ENCODE measurements around the gene CDK2AP2. TPM values are rescaled to one million over a fixed set of nuclear protein-coding genes. Genes with fewer than 3 reads are reported as not detected.
A peak's percentile ranks its signal among the peaks of the same experiment; 100 is the strongest.

The CDK2AP2 gene
- total and polyA plus RNA-seq, 9 of the 15 experiments (the other 6 are each of a cell fraction or from before 2014, with no cell fraction given) = 4.4 to 47.4 (median 21.7) TPM

DNA sequence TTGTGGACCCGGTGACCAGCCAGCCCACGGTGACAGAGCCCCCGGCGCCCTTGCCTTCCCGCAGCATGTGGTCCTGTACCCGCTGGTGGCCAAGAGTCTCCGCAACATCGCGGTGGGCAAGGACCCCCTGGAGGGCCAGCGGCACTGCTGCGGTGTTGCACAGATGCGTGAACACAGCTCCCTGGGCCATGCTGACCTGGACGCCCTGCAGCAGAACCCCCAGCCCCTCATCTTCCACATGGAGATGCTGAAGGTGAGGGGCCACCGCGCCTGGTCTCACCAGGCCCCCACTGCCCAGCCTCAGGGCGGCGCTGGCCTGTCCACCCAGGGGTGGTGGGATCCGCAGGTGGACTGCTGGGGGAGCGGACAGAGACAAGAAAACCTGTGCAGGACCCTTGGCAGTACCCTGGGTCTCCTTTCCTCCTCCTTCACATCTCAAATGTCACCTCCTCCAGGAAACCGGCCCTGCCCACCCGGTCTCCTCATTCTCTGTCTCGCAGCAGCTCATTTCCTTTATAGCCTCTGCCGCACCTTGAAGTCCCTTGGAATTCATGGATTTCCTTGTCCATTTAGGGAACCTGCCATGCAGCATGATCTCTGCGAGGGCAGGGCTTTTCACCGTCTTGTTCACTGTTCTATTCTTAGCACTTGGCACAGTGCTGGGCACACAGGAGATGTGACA lies 18.6 kb downstream of the CDK2AP2 start:
- ATAC-seq = no peak
- TF ChIP-seq GTF2A2 (tag; IDR thresholded peaks at IDR 0.05) (no peak), RBFOX2 (IDR thresholded peaks at IDR 0.05; ENCODE audit: low read depth, low read length) (peak; percentile 45; the same call in 1 of the 2 replicates), ERF (CRISPR knock-in tag; IDR thresholded peaks at IDR 0.05) (no peak), ZC3H11A (IDR thresholded peaks at IDR 0.05; ENCODE audit: low read depth, low read length) (no peak), ZNF77 (CRISPR knock-in tag; IDR thresholded peaks at IDR 0.05) (no peak), MBD2 (IDR thresholded peaks at IDR 0.05; ENCODE audit: borderline replicate concordance, low read depth) (no peak), MEF2A (IDR thresholded peaks at IDR 0.05; ENCODE audit: control insufficient read depth, low read depth, low read length) (no peak)
- CTCF ChIA-PET (ENCODE audit: low intra/inter-chr PET ratio) = no interaction called here

More for the DNA sequence above, 18.6 kb downstream of the CDK2AP2 start:
- no peak overlapping the region for H2AFZ ChIP-seq (ENCODE audit: low read depth, low read length)
- WGBS (ENCODE audit: insufficient coverage, low coverage, missing lambda C conversion rate) = 91% methylated on average over 24 of the region's 25 CpGs
- intact Hi-C loops (cut with micrococcal nuclease) = no loop called here
- peak overlapping the region in 1 of 2 experiments; percentile 58; a peak in 1 of 4 replicates for H3K9ac ChIP-seq (ENCODE audit: insufficient read depth in 1 of 2, low read depth in 2 of 2, low read length in 2 of 2)
- in situ Hi-C loops (cut with MboI) = no loop called here
- no peaks in the 10 kb centered on the region for H4K20me1 ChIP-seq (replicated peaks; ENCODE audit: control insufficient read depth, insufficient read depth, low read length)
- no peak overlapping the region for H3K27ac ChIP-seq (ENCODE audit: extremely low read depth, low read depth, low read length)
- H3K27me3 ChIP-seq (ENCODE audit: control insufficient read depth in 2 of 2, insufficient read depth in 2 of 2, low read length in 2 of 2) = no peaks in the 10 kb centered on the region
- DNase-seq (ENCODE audit: extremely low read depth in 1 of 4, low spot score in 3 of 4) (no peak), FAIRE-seq (no peak)
- no peak overlapping the region for H3K4me2 ChIP-seq (ENCODE audit: insufficient read depth, low read length)
- H3K4me1 ChIP-seq (replicated peaks in 1 of 2; ENCODE audit: control insufficient read depth in 2 of 2, insufficient read depth in 2 of 2, low read length in 2 of 2) = peaks cover 17 to 80% of the 10 kb centered on the region in 2 experiments
- POLR2A ChIA-PET = interaction anchor here (1.6 kb wide), 1 partner anchor 10 kb away, joined by 9 read pairs; no protein-coding TSS in a partner anchor
- H3K4me3 ChIP-seq = no peak overlapping the region
- no peaks in the 10 kb centered on the region for H3K9me3 ChIP-seq (replicated peaks; ENCODE audit: control insufficient read depth, insufficient read depth, low read depth, low read length)
- H3K79me2 ChIP-seq (ENCODE audit: control insufficient read depth, insufficient read depth, low read length) = peaks cover 21% of the 10 kb centered on the region; the same call in 1 of the 3 replicates
- BruUV-seq (replicated peaks) = no TSS peak
- H3K9me1 ChIP-seq (ENCODE audit: control insufficient read depth, insufficient read depth, low read length) = no peaks in the 10 kb centered on the region
- H3K36me3 ChIP-seq (ENCODE audit: control insufficient read depth, insufficient read depth, low read length) = peaks cover 69% of the 10 kb centered on the region; the same call in 2 of the 3 replicates
